KMS-11 (cell line): Measurements from ENCODE around the gene DIAPH2.

Experiments used
- H2AFZ ChIP-seq: fragments of 200-600 bp; sonication (generic); 2 replicates; pipeline ENCODE4 v1.6.1; 2016; ENCODE audit warnings: antibody characterized with exemption, mixed run types, low read depth
- H3K27ac ChIP-seq: fragments of 200-600 bp; sonication (generic); 2 replicates; pipeline ENCODE4 v1.6.1; 2016; ENCODE audit warnings: mild to moderate bottlenecking, mixed run types
- H3K27me3 ChIP-seq: fragments of 200-600 bp; sonication (generic); 2 replicates; pipeline ENCODE4 v1.6.1; 2017; ENCODE audit warnings: mild to moderate bottlenecking, low read depth, mixed run types, moderate library complexity; ENCODE audit not compliant: insufficient read depth
- H3K36me3 ChIP-seq: fragments of 200-600 bp; sonication (generic); 2 replicates; pipeline ENCODE4 v1.6.1; 2017; ENCODE audit warnings: mild to moderate bottlenecking, mixed run types; ENCODE audit not compliant: insufficient read depth
- H3K4me1 ChIP-seq: fragments of 200-600 bp; sonication (generic); 2 replicates; pipeline ENCODE4 v1.6.1; 2016; ENCODE audit warnings: mild to moderate bottlenecking, low read depth, mixed run types; ENCODE audit not compliant: poor library complexity, severe bottlenecking
- H3K4me2 ChIP-seq: fragments of 200-600 bp; sonication (generic); 2 replicates; pipeline ENCODE4 v1.7.0; 2016; ENCODE audit warnings: mild to moderate bottlenecking, mixed run types
- H3K4me3 ChIP-seq: fragments of 200-600 bp; sonication (generic); IDR thresholded peaks from 2 replicates; pipeline ENCODE4 v1.6.1; 2017; ENCODE audit warnings: low read depth, low read length, mixed read lengths; ENCODE audit not compliant: insufficient read depth
- H3K79me2 ChIP-seq: fragments of 200-600 bp; sonication (generic); 2 replicates; pipeline ENCODE4 v1.6.1; 2016; ENCODE audit warnings: low read depth, mixed run types; ENCODE audit not compliant: insufficient read depth
- H3K9ac ChIP-seq: fragments of 200-600 bp; sonication (generic); 2 replicates; pipeline ENCODE4 v1.6.1; 2016; ENCODE audit warnings: mild to moderate bottlenecking, mixed run types
- H4K20me1 ChIP-seq: fragments of 200-600 bp; sonication (generic); 2 replicates; pipeline ENCODE4 v1.6.1; 2016; ENCODE audit warnings: mild to moderate bottlenecking, mixed run types; ENCODE audit not compliant: insufficient read depth
- CTCF ChIP-seq: fragments of 200-600 bp; sonication (generic); conservative IDR thresholded peaks from 2 replicates; pipeline ENCODE4 v1.6.1; 2017; ENCODE audit warnings: low read depth, mild to moderate bottlenecking, antibody characterized with exemption, low read length, moderate library complexity, mixed read lengths

Gene DIAPH2

GRCh38 chrX:97633798-97634197 lies 949.2 kb downstream of the DIAPH2 start:
- H3K27ac ChIP-seq: no peak overlapping the region
- H3K4me3 ChIP-seq: no peak overlapping the region
- no peak overlapping the region for H2AFZ ChIP-seq
- H3K4me2 ChIP-seq: no peak overlapping the region
- H4K20me1 ChIP-seq: no peaks in the 10 kb centered on the region
- no peak for TF ChIP-seq CTCF
- no peak overlapping the region for H3K9ac ChIP-seq
- H3K4me1 ChIP-seq: peaks cover 10% of the 10 kb centered on the region
- no peaks in the 10 kb centered on the region for H3K27me3 ChIP-seq
- H3K79me2 ChIP-seq: no peaks in the 10 kb centered on the region
- H3K36me3 ChIP-seq: no peaks in the 10 kb centered on the region

DNA sequence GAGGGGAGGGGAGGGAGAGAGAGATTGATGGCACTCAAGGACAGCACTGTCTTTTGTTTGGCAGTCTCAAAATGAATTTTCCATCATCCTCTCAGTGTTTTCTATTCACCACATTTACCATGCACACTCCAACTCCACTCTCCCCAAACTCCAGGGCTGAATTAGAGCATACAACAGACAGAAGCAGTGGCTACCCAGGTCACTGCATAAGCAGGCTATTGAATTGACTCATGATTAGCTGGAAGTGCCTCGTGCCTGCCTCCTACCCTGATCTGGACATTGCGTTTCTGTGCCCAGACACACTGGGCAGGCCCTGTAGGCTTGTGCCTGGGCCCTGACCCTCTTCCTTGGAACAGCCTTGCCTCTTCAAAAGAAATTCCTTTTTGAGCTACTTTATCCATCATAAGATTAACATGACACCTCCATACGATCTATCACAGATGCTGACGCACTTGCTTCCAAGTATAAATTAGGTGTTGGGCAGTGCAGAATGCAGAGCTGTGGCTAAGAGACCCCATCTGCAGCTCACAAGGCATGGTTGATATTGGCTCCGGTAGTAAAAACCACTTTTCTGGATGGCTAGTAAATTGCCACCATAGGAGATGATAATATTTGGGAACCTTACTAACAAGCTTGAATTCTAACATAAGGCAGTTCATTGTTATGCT lies 952.0 kb downstream of the DIAPH2 start:
- no peak for TF ChIP-seq CTCF
- H3K9ac ChIP-seq: no peak overlapping the region
- H3K27ac ChIP-seq: no peak overlapping the region
- peaks cover 30% of the 10 kb centered on the region for H3K4me1 ChIP-seq
- H4K20me1 ChIP-seq: no peaks in the 10 kb centered on the region
- H3K4me2 ChIP-seq: no peak overlapping the region
- H3K79me2 ChIP-seq: no peaks in the 10 kb centered on the region
- H3K27me3 ChIP-seq: no peaks in the 10 kb centered on the region
- no peaks in the 10 kb centered on the region for H3K36me3 ChIP-seq
- H2AFZ ChIP-seq: no peak overlapping the region
- H3K4me3 ChIP-seq: no peak overlapping the region

DNA sequence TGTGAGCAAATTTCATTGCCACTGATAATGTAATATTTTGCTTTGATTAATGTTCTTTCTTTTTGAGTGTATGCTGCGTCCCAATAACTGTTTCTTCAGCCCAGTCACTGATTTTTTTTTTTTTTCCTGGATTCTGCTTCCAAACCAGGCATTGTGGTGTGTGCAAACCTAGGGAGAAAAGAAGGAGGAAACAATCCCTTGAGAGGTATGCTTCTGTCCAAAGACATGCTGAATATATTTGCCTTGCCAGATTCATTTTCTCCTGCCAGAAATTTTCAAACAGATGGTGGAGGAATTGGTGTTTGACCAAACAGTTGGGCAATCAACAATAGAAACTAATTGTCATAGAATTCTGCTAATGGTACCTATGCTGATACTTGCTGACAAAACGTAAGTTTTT lies 952.6 kb downstream of the DIAPH2 start:
- no peak overlapping the region for H3K9ac ChIP-seq
- no peaks in the 10 kb centered on the region for H4K20me1 ChIP-seq
- peaks cover 30% of the 10 kb centered on the region for H3K4me1 ChIP-seq
- no peak overlapping the region for H2AFZ ChIP-seq
- no peaks in the 10 kb centered on the region for H3K79me2 ChIP-seq
- no peak overlapping the region for H3K4me3 ChIP-seq
- H3K4me2 ChIP-seq: no peak overlapping the region
- no peak for TF ChIP-seq CTCF
- H3K27me3 ChIP-seq: no peaks in the 10 kb centered on the region
- no peak overlapping the region for H3K27ac ChIP-seq
- no peaks in the 10 kb centered on the region for H3K36me3 ChIP-seq

DNA sequence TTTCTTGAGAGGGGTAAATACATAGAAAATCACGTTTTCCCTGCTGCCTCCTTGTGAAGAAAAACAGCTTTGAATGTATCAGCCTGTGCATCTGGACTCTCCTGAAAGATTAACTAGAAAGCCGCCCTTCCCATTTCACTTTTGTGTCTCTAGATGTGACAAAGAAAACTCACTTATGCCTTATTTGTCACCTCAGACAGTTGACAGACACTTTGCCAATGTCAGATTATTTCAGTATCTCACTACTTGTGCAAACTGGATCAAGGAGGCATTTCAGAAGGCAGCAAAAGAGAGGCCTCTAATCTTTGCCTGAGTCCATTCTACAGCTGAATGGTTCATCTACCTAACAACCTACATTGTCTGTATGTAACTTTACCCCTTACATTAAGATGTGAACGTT lies 954.0 kb downstream of the DIAPH2 start:
- Histone ChIP-seq H3K36me3 (no peaks in the 10 kb centered on the region), H3K27me3 (no peaks in the 10 kb centered on the region), H3K9ac (no peak overlapping the region), H2AFZ (0 out of 2 replicates have a peak overlapping the region, but pooled peaks have one; percentile 4), H3K4me3 (no peak overlapping the region), H3K79me2 (no peaks in the 10 kb centered on the region), H3K4me2 (peak overlapping the region; percentile 50; the same call in 1 of the 2 replicates), H3K27ac (peak overlapping the region; percentile 83; the same call in 1 of the 2 replicates), H4K20me1 (no peaks in the 10 kb centered on the region), H3K4me1 (peaks cover 30% of the 10 kb centered on the region)
- no peak for TF ChIP-seq CTCF
